Stimulated activated CD4-positive, alpha-beta T cell treated with anti-CD3 and anti-CD28 coated beads, TNF-alpha, amount 100 ng/mL, for 48 hours (primary cell): ENCODE results near the gene NUBPL.
"Not testable (repeated sequence)": the region's sequence is repeated elsewhere in the genome, so short reads cannot be mapped to it uniquely, and the experiment has no call there.

ENCODE experiments used
- DNase-seq, 3 donors: peaks; one replicate each; pipeline ENCODE4 v3.0.0-alpha.2; 2020; ENCODE audit warnings: low read depth in 3 of 3

Gene NUBPL

GRCh38 chr14:31578266-31578665, 17.1 kb downstream of the NUBPL start:
- no peak for DNase-seq

- no peak for DNase-seq
These were observed 17.7 kb downstream of the NUBPL start for GRCh38 chr14:31578792-31579501.

- DNase-seq: no peak
These were observed 19.0 kb downstream of the NUBPL start for GRCh38 chr14:31580234-31580633.

GRCh38 chr14:31582286-31582691, 21.1 kb downstream of the NUBPL start:
- no peak for DNase-seq

GRCh38 chr14:31582836-31583452, 21.7 kb downstream of the NUBPL start:
- DNase-seq: no peak

- DNase-seq: no peak
These were observed 29.0 kb downstream of the NUBPL start for GRCh38 chr14:31590206-31590605.

- no peak for DNase-seq
These were observed 30.9 kb downstream of the NUBPL start for GRCh38 chr14:31592122-31592521.

GRCh38 chr14:31592631-31593030, 31.4 kb downstream of the NUBPL start:
- no peak for DNase-seq

GRCh38 chr14:31596342-31597095, 35.3 kb downstream of the NUBPL start:
- DNase-seq: no peak

- no peak for DNase-seq
These were observed 44.5 kb downstream of the NUBPL start for GRCh38 chr14:31605702-31606101.

GRCh38 chr14:31611778-31612433, 50.7 kb downstream of the NUBPL start:
- no peak for DNase-seq

GRCh38 chr14:31613188-31613587, 52.0 kb downstream of the NUBPL start:
- DNase-seq: no peak

GRCh38 chr14:31618884-31619283, 57.7 kb downstream of the NUBPL start:
- not testable (repeated sequence) for DNase-seq

- no peak for DNase-seq
These were observed 58.2 kb downstream of the NUBPL start for GRCh38 chr14:31619440-31619839.

- not testable (repeated sequence) for DNase-seq
These were observed 59.7 kb downstream of the NUBPL start for GRCh38 chr14:31620898-31621297.

GRCh38 chr14:31622060-31622459, 60.9 kb downstream of the NUBPL start:
- no peak for DNase-seq

- DNase-seq: not testable (repeated sequence)
These were observed 91.7 kb downstream of the NUBPL start for GRCh38 chr14:31652900-31653299.

GRCh38 chr14:31657917-31658316, 96.7 kb downstream of the NUBPL start:
- DNase-seq: no peak

- DNase-seq: no peak
These were observed 98.1 kb downstream of the NUBPL start for GRCh38 chr14:31659278-31659677.

GRCh38 chr14:31660191-31660590, 99.0 kb downstream of the NUBPL start:
- no peak for DNase-seq

- no peak for DNase-seq
These were observed 99.5 kb downstream of the NUBPL start for GRCh38 chr14:31660728-31661127.

GRCh38 chr14:31668348-31668747, 107.1 kb downstream of the NUBPL start:
- DNase-seq: no peak
